HG02943 (cell line): ENCODE measurements around the gene CA4.
"Not testable (repeated sequence)": the region's sequence is repeated elsewhere in the genome, so short reads cannot be mapped to it uniquely, and the experiment has no call there.

Experiments
- ATAC-seq: cut with Tn5 transposase; IDR thresholded peaks from one replicate; pipeline ENCODE4 v1.9.1; 2021; ENCODE audit warnings: mild to moderate bottlenecking, low read depth, moderate library complexity; ENCODE audit not compliant: unreplicated experiment

The CA4 gene

GRCh38 chr17:60149691-60150582 is at the start of gene CA4:
TSS of gene CA4 (plus strand) at chr17:60149973. CDS start at chr17:60150035, 62 bp downstream.
- no peak for ATAC-seq

DNA sequence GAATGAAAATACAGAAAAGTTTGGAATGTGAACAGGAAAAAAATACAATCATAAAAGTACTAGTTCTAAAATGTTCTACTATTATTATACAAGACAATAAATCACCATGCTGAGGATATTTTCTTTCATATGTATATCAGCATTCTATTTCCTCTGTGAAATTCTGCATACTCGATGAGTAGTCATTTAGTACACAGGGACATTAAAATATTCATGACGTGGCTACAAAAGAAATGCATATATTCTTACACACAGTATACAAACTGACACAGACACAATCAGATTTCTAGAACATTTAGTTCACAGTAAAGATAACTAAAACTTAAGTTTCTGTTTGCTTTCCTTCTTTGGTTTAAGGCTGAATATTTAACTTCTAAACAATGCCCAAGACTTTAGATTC is 49.2 kb upstream of the CA4 start:
- ATAC-seq = not testable (repeated sequence)

DNA sequence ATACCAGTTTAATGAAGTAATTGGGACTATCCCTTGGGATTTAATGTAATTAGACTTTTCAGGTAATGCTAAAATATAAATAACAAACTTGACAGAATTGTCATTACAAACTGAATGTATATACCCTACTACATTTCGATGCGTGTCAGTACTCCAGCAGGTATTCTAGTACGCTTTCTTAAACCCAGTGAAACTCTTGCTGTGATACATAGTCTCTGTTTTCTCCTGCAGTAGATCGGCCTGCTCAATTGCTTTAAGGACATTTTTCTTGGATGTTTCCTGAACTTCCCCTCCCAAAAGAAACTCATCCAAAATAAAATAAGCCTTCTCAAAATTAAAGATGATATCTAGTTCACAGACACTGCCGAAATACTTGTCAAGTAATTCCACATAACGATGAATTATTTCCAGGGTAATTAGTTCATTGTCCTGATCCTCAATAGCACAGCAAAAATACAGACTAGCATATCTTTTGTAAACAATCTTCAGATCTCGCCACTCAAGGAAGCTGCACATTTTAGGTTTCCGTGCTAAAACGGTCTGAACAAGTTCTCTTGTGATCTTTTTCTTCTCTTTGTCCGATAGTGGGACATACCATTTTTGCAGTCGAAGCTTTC is 47.6 kb upstream of the CA4 start:
- not testable (repeated sequence) for ATAC-seq

- no peak for ATAC-seq
Observed at GRCh38 chr17:60102632-60103096, 47.1 kb upstream of the CA4 start.

DNA sequence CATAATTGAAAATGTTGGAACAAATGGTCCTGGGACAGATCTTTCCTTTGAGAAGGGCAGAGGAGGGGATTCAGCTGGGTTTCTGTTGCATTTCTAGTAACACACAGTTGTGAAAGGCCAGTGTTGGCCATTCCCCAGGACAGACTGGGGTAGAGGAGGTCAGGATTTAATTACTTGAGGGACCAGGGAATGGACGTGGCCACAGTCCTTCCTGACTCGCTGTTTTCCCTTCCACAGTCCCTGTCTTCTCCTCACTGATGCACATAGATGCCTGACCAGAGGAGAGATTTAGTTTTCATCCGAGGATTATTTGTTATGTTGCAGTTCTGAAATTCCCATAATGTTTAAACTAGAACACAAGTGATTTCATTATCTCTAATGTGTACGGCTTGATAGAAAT is 45.8 kb upstream of the CA4 start:
- ATAC-seq = no peak

DNA sequence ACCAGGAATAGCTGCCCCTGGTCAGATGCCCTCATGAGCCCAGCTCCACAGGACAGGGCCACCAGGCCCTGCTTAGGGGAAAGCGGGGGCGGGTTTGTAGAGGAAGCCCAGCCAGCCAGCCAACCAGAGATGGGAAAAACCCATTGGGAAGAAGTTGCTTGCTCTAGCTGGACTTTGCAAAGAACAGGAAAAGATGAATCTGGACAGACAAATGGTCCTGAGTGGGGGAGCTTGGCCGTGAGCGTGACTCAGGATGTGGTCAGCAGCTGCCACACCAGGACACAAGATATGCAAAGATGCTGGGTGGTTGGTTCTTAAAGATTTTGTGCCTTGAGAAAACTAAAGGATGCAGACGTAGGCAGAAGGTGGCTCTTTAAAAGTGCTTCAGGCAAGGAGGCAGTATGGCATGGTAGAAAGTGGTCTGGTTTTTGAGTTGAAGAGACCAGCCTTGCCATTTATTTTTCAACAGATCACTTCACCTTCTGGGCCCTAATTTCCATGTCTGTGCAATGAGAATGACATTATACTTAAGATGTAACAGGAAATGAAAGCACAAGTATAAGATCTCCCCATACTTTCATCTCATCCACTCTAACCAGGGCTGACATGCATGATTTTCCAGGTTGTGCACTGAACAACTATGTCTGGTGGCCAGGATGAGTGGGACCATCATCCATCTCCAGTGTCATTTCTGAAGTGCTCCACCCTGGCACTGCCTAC is 43.3 kb upstream of the CA4 start:
- ATAC-seq = no peak

GRCh38 chr17:60107526-60108257 is 42.1 kb upstream of the CA4 start:
- no peak for ATAC-seq

- not testable (repeated sequence) for ATAC-seq
Observed at GRCh38 chr17:60108309-60108708, 41.5 kb upstream of the CA4 start.

DNA sequence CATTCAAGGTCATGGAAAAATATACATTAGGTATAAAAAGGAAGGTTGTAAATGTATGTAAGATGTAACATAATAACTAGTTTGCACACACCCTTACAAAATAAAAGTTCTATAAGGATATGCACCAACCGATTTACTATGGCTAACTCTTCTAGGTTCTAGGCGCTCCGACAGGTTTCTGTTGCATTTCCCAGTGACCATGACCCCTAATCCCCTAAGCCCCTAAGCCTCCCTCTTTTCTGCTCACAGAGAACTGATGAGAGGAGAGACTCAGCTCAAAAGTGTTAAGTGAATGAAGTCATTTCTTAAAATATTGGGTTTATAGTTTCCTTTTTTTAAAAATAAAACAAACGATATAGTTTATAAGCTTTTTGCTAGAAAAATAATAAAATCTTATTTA is 41.1 kb upstream of the CA4 start:
- no peak for ATAC-seq

- ATAC-seq = no peak
Observed at GRCh38 chr17:60109161-60109560, 40.6 kb upstream of the CA4 start.

- ATAC-seq = no peak
Observed at GRCh38 chr17:60110586-60110985, 39.2 kb upstream of the CA4 start.

- not testable (repeated sequence) for ATAC-seq
Observed at GRCh38 chr17:60111661-60112060, 38.1 kb upstream of the CA4 start.

- ATAC-seq = not testable (repeated sequence)
Observed at GRCh38 chr17:60115364-60115763, 34.4 kb upstream of the CA4 start.

GRCh38 chr17:60116196-60116595 is 33.6 kb upstream of the CA4 start:
- not testable (repeated sequence) for ATAC-seq

- not testable (repeated sequence) for ATAC-seq
Observed at GRCh38 chr17:60119162-60119561, 30.6 kb upstream of the CA4 start.

- not testable (repeated sequence) for ATAC-seq
Observed at GRCh38 chr17:60119807-60120748, 29.7 kb upstream of the CA4 start.

- no peak for ATAC-seq
Observed at GRCh38 chr17:60127068-60128064, 22.4 kb upstream of the CA4 start.
